ENCODE results near the gene SNX13. TPM values are rescaled to one million over a fixed set of nuclear protein-coding genes. Genes with fewer than 3 reads are reported as not detected.

The SNX13 gene
- total and polyA plus RNA-seq, 2 donors (not counting 3 experiments of a cell fraction or from before 2014, with no cell fraction given): 6.1 to 28.5 TPM

- no peak overlapping the region for H3K9ac ChIP-seq (replicated peaks; ENCODE audit: extremely low read depth, insufficient read depth, low read length)
- H4K20me1 ChIP-seq (replicated peaks; ENCODE audit: control insufficient read depth, extremely low read depth, insufficient read depth, low read length): no peaks in the 10 kb centered on the region
- ChIA-PET CTCF (interaction anchor here (1.1 to 1.2 kb wide), 2 partner anchors 18 to 27 kb away, joined by 3 to 4 read pairs; no protein-coding TSS in a partner anchor), POLR2A (no interaction called here)
- no TSS peak for BruUV-seq (replicated peaks)
- H3K9me3 ChIP-seq (replicated peaks; ENCODE audit: control insufficient read depth, insufficient read depth, low read length): no peaks in the 10 kb centered on the region
- no peaks in the 10 kb centered on the region for H3K9me1 ChIP-seq (replicated peaks; ENCODE audit: control insufficient read depth, extremely low read depth, insufficient read depth, low read length)
- TF ChIP-seq FOS (IDR thresholded peaks at IDR 0.05; ENCODE audit: borderline replicate concordance, insufficient read depth, low read length) (no peak), EZH2 (IDR thresholded peaks at IDR 0.05; ENCODE audit: borderline replicate concordance, low read depth, low read length, severe bottlenecking) (no peak), POLR2AphosphoS5 (IDR thresholded peaks at IDR 0.05; ENCODE audit: insufficient read depth, low read depth, low read length) (no peak), JUN (IDR thresholded peaks at IDR 0.05; ENCODE audit: borderline replicate concordance, insufficient read depth, insufficient read length, low read depth) (no peak), CTCF (IDR thresholded peaks at IDR 0.05; ENCODE audit: extremely low read depth in 1 of 2, insufficient read depth in 1 of 2, low read depth in 1 of 2, low read length in 2 of 2) (no peak), MYC (IDR thresholded peaks at IDR 0.05; ENCODE audit: low read depth, low read length) (no peak), POLR2A (IDR thresholded peaks at IDR 0.05; ENCODE audit: low read depth, low read length) (no peak), GATA2 (IDR thresholded peaks at IDR 0.05; ENCODE audit: insufficient read depth, insufficient read length, low read depth, low read length) (no peak)
- TF ChIP-seq, protein P1, sequence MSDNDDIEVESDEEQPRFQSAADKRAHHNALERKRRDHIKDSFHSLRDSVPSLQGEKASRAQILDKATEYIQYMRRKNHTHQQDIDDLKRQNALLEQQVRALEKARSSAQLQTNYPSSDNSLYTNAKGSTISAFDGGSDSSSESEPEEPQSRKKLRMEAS (IDR thresholded peaks at IDR 0.05; ENCODE audit: insufficient read depth, insufficient read length): no peak
- dilution Hi-C loops (cut with MboI; ENCODE audit: extremely low pct_ligation_motif_present, low sequenced_read_pairs) (no loop called here), intact Hi-C loops (cut with micrococcal nuclease) (no loop called here)
- no peaks in the 10 kb centered on the region for H3K4me1 ChIP-seq (ENCODE audit: control insufficient read depth, extremely low read depth, insufficient read depth, low read length)
- H3K27ac ChIP-seq (ENCODE audit: insufficient read depth, low read depth, low read length): no peak overlapping the region
- no peak overlapping the region for H2AFZ ChIP-seq (ENCODE audit: low read depth, low read length)
- H3K4me2 ChIP-seq (ENCODE audit: insufficient read depth, low read length): no peak overlapping the region
- no peaks in the 10 kb centered on the region for H3K36me3 ChIP-seq (ENCODE audit: control insufficient read depth in 2 of 2, extremely low read depth in 1 of 2, insufficient read depth in 2 of 2, low read length in 2 of 2)
- FAIRE-seq: peak; percentile 26
- no peaks in the 10 kb centered on the region for H3K27me3 ChIP-seq (ENCODE audit: control insufficient read depth in 2 of 2, insufficient read depth in 2 of 2, low read length in 2 of 2)
- H3K79me2 ChIP-seq (ENCODE audit: control insufficient read depth, insufficient read depth, low read length): no peaks in the 10 kb centered on the region
- no peak for DNase-seq (ENCODE audit: low read depth, low spot score)
- no peak overlapping the region for H3K4me3 ChIP-seq (replicated peaks in 1 of 3; ENCODE audit: insufficient read depth in 1 of 3, low read depth in 1 of 3, low read length in 3 of 3)
Measured at GRCh38 chr7:17743316-17743715, 197.0 kb downstream of the SNX13 start.
